GM21723 (cell line): Measurements from ENCODE around the gene RFX5.
"Not testable (repeated sequence)": the region's sequence is repeated elsewhere in the genome, so short reads cannot be mapped to it uniquely, and the experiment has no call there.

ENCODE experiments used
- ATAC-seq: cut with Tn5 transposase; IDR thresholded peaks from one replicate; pipeline ENCODE4 v1.9.1; 2021; ENCODE audit warnings: mild to moderate bottlenecking, moderate library complexity; ENCODE audit not compliant: unreplicated experiment

RFX5 gene

GRCh38 chr1:151362308-151363155 is 15.5 kb upstream of the RFX5 start:
- no peak for ATAC-seq

GRCh38 chr1:151361883-151362282 is 14.8 kb upstream of the RFX5 start:
- no peak for ATAC-seq

GRCh38 chr1:151356696-151357095 is 9.6 kb upstream of the RFX5 start:
- no peak for ATAC-seq

DNA sequence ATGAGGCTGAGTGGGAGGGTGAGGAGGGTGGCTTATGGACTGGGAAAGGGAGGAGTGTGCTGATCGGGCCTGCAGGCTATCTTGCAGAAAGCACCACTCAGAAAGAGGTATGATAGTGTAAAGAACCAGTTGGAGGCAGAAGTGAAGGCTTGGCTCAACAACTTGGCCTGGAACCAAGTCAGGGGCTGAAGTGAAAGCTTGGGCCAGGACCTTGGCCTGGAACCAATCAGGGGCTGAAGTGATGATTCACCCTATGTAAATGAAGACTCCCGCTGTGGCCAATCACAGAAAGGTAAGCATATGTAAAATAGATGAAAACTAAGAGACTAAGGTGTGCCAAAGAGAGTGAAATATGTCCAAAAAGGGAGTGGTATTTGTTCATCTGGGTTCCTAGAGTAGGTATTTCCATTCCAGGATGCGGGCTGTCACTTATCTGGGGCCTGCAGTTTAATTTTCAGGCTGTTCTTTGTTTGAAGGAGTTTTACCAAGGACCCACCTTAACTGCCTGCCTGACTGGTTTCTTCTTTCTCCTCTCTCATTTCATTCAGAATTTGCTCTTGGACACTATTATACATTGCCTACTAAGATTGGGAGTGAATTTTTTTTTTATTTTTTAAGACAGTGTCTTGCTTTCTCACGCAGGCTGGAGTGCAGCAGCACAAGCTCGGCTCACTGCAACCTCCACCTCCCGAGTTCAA is 5.1 kb upstream of the RFX5 start:
- no peak for ATAC-seq

- not testable (repeated sequence) for ATAC-seq
These were observed 3.3 kb upstream of the RFX5 start for GRCh38 chr1:151350323-151350722.

DNA sequence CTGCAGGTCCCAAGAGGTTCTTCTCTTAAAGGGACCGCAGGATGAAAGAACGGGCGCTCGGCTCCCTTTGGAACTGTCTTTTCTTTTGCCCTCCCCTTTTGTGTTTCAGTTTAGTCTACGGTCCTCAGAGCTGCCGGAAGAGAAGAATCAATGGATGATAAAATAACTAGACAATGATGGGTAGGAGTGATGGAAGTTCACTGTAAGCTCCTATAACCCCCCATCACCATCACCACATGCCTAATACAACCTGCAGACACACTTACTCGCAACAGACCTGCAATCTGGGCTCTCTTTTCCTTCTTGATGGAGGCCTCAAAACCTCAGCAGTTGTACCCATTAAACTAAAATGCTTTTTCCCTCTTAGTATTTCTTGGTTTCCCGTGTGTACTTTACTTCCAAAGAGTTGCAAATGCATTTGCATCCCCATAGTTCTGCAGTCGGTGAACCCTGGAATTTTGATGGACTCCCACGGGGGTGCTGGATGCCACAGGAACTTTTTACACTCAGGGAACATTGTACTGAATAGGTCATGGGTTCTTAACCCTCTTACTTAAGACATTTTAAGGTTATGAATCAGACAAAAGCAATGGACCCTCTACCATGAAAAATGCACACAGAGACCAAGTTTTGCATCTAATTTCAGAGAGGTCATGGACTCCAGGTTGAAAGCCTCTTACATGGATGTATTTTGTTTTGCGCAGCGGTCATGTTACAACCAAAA is 633 bp upstream of the RFX5 start:
- peak; percentile 30 for ATAC-seq

- no peak for ATAC-seq
These were observed 827 bp downstream of the RFX5 start for GRCh38 chr1:151346082-151346768.

- no peak for ATAC-seq
These were observed 2.8 kb downstream of the RFX5 start for GRCh38 chr1:151344291-151344690.

DNA sequence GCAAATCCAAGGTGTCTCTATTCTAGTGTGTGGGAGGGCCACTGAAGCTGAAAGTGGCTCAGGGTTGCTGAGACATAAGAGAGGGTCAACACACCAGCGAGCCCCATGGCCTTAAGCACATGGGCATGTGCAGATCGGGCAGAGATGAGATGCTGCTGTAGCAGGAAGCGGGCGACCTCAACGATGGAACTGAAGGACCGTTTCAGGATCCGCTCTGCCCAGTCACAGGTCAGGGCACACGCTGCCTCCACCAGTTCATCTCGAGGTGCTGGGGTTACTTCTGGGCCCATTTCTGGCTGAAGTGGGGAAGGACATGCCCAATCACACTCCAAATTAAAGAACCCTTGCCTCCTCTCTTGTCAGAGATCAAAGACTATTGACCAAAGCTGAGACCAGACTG is 3.5 kb downstream of the RFX5 start:
- ATAC-seq, result no peak

GRCh38 chr1:151342569-151342968 is 4.5 kb downstream of the RFX5 start:
- ATAC-seq, result no peak

GRCh38 chr1:151342021-151342420 is 5.0 kb downstream of the RFX5 start:
- ATAC-seq, result no peak

- peak; percentile 83 for ATAC-seq
These were observed 5.9 kb downstream of the RFX5 start for GRCh38 chr1:151340870-151341754.

GRCh38 chr1:151336556-151336955 is 10.5 kb downstream of the RFX5 start:
- no peak for ATAC-seq

DNA sequence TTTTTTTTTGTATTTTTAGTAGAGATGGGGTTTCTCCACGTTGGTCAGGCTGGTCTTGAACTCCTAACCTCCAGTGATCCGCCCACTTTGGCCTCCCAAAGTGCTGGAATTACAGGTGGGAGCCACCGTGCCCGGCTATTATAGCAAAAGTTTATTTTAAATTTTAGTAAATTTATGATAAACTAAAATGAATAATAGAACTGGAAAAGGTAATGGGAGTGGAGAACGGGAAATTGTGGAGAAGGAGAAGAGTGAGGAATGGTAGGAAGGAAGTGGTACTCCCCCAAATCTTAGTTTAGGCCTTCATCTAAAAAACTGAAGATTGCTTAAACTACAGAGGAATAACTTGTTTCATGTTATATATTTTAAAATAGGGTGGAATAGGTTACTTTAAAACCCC is 12.2 kb downstream of the RFX5 start:
- ATAC-seq, result no peak

GRCh38 chr1:151327903-151328674 is 19.0 kb downstream of the RFX5 start:
- peak; percentile 8 for ATAC-seq

GRCh38 chr1:151327223-151327902 is 19.7 kb downstream of the RFX5 start, which contains the start of gene PI4KB:
Gene PI4KB (minus strand): TSS chr1:151327416. CDS start chr1:151316481, 10,935 bp downstream.
- ATAC-seq, result peak; percentile 84

DNA sequence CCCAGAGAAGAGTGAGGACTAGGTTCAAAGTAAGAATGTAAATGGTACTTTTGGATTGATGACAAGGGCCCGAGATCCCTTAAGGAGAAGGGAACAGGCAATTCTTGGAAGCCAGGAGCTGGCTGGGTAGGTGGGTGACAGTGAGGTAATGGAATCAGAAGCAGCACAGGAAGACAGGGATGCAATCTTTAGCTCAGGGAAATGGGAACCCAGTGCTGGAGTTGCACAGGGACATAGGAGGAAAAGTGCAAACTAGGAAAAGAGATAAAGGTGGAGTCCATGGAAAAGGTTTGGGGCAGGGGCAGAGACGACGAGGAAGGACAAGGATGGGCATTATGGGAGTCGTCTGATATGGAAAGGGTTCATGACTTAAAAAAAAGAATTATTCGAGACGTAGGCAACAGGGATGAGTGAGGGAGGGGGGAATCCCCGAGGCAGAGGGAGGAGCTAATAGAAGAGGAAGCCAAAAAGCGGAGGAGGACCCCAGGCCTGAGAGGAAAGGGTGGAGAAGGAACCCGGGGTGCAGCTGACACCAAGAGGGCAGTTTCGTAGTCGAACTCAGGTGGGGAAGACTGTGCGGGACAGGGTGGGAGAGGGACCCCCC is 20.3 kb downstream of the RFX5 start:
- ATAC-seq, result peak; percentile 57
